Mucosa of gallbladder (tissue), 1 donor: ENCODE measurements around the gene OSER1. TPM values are rescaled to one million over a fixed set of nuclear protein-coding genes. Genes with fewer than 3 reads are reported as not detected.

Experiments
- DNase-seq: peaks from one replicate; pipeline ENCODE4 v3.0.0-alpha.2; 2020; ENCODE audit warnings: low spot score
- total RNA-seq: library from RNA; stranded (reverse); gene quantifications from one replicate; pipeline ENCODE4 v1.2.1, GENCODE V29; 2021
- donor health status: DM: no; HTN: no; CAD: no.

OSER1 gene
- total RNA-seq, 1 donor from 2014 or later, result 34.8 TPM

GRCh38 chr20:44174996-44175765, 35.4 kb downstream of the OSER1 start:
- no peak for DNase-seq

DNA sequence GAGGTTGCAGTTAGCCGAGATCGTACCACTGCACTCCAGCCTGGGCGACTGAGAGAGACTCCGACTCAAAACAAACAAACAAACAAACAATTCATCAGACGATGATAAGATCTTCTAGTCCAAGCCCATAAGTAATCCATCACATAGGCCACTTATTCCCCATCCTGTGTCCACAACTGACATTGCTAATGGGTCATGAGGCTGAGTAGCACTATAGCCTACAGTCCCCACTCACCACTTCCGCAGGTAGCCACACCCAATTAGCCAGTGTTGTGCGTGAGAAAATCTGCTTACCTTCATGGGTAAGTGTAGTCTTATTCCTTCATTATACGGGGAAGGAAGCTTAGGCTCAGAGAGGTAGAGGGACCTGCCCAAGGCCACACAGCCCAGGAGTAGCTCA, 36.7 kb downstream of the OSER1 start:
- no peak for DNase-seq

- no peak for DNase-seq
These were observed 37.5 kb downstream of the OSER1 start for GRCh38 chr20:44173116-44173515.

DNA sequence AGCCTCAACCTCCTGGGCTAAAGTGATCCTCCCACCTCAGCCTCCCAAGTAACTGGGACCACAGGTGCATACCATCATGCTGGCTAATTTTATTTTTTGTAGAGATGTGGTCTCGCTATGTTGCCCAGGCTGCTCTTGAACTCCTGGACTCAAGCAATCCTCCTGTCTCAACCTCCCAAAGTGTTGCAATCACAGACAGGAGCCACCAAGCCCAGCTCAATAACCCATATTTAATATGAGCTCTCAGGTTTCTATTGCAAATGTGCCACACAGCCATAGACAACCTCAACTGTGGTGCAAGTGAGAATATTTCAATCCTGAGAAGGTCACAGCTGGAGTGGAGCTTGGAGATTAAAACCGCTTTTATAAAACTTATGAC, 38.0 kb downstream of the OSER1 start:
- DNase-seq, result no peak

DNA sequence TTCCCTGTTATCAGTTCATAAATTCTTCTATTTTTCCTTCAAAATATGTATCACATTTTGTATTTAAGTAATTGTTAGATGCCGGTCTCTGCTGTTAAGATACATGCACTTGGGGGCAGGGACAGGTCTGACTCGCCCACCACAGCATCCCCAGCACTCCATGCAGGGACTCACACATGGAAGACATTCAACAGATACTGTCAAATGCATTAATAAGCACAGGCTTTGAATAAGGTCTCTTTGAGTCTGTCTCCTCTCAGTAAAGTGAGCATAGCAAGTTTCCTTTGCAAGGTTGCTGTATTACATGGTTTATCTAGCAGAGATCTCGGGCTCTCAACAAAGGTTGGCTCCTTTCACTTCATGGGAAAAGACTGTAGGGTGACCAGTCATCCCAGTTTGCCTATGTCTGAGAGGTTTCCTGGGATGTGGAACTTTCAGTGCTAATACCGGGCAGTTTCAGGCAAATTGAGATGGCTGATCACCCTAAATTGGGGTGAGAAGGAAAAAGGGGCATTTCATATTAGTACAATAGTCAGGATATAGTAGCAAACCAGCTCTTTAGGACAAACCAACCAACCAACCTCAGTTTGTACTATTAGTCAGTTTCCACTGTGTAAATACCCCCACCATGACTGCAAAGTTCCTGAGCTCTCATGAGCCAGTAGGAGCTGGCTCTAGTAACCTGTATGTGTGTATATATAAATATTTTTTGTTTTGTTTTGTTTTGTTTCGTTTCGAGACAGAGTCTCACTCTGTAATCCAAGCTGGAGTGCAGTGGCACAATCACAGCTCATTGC, 38.6 kb downstream of the OSER1 start:
- DNase-seq, result no peak

- no peak for DNase-seq
These were observed 39.7 kb downstream of the OSER1 start for GRCh38 chr20:44170816-44171410.

DNA sequence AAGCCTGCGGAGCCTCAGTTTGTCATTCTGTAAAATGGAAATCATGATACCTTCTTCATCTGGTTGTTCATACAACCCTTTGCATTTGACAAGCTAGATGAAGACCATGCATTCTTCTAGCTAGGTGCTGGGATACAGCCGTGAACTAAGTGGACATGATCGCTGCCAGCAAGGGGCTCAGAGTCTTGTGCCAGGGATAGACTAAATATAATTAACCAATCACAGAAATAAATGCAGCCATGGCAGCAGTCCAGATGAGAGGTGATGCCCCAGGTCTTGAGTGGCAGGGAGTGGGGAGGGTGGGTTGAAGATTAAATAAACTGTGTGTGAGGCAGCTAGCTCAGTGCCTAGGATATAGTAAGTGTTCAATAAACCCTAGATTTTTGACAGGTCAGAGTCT, 42.8 kb downstream of the OSER1 start:
- DNase-seq, result no peak

- DNase-seq, result no peak
These were observed 44.1 kb downstream of the OSER1 start for GRCh38 chr20:44166477-44166876.

- DNase-seq, result no peak
These were observed 44.6 kb downstream of the OSER1 start for GRCh38 chr20:44166008-44166407.

- no peak for DNase-seq
These were observed 50.4 kb downstream of the OSER1 start for GRCh38 chr20:44160133-44160532.

DNA sequence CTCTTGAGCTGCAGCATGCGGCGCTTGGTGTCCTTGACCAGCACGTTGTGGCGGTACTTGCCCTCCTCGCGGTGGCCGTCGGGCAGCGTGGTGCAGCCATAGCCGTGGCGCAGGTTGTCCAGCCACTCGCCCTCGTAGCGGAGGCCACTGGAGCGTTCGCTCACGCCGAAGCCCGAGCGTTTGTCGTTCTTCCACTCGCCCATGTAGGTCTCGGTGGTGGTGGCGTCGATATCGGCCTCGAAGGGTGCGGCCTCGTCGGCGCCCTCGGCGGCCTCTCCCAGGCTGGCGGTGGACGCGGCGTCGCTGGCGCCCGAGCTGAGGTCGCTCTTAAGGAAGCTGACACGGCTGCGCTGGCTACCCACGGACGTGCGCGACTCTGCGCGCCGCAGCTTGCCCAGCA, 50.9 kb downstream of the OSER1 start:
- no peak for DNase-seq

DNA sequence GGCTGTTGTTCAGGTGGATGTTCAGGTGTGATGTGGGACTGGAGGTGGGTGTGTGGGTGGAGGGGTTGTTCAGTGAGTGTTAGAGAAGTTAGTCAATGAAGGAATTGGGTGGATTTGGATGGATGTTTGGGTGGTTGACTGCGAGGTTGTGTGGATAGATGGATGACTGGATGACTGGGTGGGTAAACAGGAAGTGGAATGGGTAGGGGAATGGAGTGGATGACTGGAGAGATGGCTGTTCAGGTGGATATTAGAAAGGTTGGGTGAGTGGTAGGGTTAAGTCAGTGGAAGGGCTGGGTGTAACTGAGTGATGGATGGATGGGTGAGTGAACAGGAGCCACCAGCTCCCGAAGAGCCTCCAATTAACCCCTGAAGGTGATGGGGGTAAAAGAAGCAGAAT, 51.4 kb downstream of the OSER1 start:
- no peak for DNase-seq

- DNase-seq, result no peak
These were observed 53.5 kb downstream of the OSER1 start for GRCh38 chr20:44157061-44157460.

DNA sequence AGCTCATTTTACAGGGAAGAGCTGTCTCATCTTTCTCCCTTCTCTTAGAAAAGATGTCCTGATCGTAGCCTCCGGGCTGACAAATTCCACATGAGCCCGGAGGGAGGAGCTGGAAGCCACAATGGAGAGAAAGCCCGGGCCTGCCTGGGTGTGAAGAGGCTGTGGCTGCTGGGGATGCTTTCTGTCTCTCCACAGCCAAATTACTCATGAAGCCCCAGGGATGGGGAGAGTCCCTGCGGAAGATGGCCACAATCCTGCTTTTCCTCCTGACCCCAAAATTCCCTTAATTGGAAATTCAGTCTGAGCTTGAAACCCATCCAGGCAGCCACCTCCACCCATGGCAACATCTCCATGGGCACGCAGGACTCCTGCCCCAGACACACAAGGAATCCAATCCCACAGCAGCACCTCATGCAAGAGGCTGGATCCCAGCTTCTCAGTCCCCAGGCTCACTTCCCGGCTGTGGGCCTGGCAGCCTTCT, 56.0 kb downstream of the OSER1 start:
- no peak for DNase-seq

DNA sequence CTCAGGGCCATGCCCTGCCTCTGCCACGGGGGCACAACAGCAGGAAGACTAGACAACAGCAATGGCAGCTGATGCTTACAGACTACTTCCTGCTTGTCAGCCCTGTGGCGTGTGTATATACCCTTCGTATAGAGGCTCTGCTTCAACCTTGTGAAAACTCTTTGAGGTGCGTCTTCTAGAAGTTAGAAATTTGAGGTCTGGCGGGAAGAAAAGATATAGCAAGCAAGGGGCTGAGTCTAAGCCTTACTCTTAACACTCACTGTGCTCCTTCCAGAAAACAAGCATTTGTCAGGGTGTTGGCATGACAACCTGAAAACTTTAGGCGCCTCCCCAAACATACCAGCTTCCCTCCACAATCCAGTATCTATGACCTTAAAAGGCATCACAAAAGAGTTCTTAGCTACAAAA, 56.9 kb downstream of the OSER1 start:
- no peak for DNase-seq

DNA sequence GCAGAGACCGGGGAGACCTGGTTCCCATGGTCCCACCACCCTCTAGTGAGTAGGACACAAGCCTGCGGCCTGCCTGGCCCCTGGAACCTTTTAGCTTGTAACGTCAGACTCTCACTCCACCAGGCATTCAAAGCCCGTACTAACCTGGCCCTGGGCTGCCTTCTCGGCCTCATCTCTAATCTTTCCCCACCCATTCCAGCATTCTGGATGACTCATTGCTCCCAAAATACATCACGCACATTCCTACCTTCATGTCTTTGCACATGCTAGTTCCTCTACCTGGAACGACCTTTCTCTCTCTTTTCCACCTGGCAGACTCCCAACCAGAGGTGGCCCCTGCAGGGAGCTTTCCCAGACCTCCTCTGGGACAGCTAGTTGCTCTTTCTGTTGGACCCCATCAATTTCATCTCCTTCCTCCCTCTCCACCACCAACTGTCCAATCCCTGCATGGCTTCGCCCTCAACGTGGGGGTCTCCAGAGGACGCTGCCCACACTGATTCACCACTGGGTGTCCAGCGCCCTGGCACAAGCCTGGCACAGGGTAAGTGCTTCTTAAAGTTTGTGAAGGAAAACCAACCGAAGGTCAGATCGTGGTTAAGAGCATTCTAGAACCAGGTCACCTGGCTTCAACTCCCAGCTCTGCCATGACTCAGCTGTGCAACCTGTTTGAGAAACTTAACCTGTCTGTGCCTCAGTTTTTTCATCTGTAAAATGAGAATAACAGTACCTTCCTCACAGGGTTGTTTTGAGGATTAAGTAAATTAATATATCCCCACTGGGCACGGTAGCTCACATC, 58.8 kb downstream of the OSER1 start:
- DNase-seq, result no peak

DNA sequence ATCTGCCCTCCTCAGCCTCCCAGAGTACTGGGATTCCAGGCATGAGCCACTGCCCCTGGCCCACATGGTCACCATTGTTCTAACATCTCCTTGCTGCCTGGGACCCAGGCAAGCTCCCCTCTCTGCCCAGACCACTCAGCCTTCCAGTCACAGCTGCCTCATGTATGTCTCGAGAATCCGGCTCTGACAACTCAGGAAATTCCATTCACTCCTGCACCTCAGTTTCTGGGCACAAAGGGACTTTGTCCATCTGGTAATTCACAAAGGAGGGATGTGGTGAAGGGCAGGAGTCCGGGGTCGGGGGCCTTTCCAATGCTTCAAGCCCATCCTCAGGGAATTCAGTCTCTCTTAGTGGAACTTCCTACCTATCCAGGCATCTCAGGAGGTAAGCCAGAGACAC, 64.3 kb downstream of the OSER1 start:
- no peak for DNase-seq

Other genes with a start within 250 kb of the OSER1 start
- gene JPH2, start 23.6 kb downstream of the OSER1 start, total RNA-seq, result 48.9 TPM
- not detected for gene GDAP1L1, start 36.5 kb upstream of the OSER1 start, total RNA-seq
- gene FITM2, start 100.4 kb upstream of the OSER1 start, total RNA-seq, result 10.9 TPM
- gene R3HDML, start 126.3 kb upstream of the OSER1 start, total RNA-seq, result not detected
- gene HNF4A, start 144.9 kb upstream of the OSER1 start, total RNA-seq, result 74.4 TPM